Erythroblast (primary cell): ENCODE data around the gene LTBP4.

Experiments used
- GATA1 ChIP-seq: IDR thresholded peaks from 2 replicates; pipeline ENCODE4 v1.6.1; 2011; ENCODE audit warnings: low read depth, mild to moderate bottlenecking, control low read depth, low read length, moderate library complexity
- POLR2A ChIP-seq: IDR thresholded peaks from 2 replicates; pipeline ENCODE4 v1.6.1; 2011; ENCODE audit warnings: mild to moderate bottlenecking, low read length

GRCh38 chr19:40559394-40559793, 41.8 kb upstream of the LTBP4 start:
- no peak for TF ChIP-seq POLR2A
- TF ChIP-seq GATA1: no peak
